GM19395 (cell line): Measurements from ENCODE around the gene DENND1B.
A peak's percentile ranks its signal among the peaks of the same experiment; 100 is the strongest.

Source experiments
- ATAC-seq: cut with Tn5 transposase; IDR thresholded peaks from one replicate; pipeline ENCODE4 v1.9.1; 2021; ENCODE audit warnings: mild to moderate bottlenecking, moderate library complexity; ENCODE audit not compliant: unreplicated experiment

DENND1B gene, protein sequence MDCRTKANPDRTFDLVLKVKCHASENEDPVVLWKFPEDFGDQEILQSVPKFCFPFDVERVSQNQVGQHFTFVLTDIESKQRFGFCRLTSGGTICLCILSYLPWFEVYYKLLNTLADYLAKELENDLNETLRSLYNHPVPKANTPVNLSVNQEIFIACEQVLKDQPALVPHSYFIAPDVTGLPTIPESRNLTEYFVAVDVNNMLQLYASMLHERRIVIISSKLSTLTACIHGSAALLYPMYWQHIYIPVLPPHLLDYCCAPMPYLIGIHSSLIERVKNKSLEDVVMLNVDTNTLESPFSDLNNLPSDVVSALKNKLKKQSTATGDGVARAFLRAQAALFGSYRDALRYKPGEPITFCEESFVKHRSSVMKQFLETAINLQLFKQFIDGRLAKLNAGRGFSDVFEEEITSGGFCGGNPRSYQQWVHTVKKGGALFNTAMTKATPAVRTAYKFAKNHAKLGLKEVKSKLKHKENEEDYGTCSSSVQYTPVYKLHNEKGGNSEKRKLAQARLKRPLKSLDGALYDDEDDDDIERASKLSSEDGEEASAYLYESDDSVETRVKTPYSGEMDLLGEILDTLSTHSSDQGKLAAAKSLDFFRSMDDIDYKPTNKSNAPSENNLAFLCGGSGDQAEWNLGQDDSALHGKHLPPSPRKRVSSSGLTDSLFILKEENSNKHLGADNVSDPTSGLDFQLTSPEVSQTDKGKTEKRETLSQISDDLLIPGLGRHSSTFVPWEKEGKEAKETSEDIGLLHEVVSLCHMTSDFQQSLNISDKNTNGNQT

DNA sequence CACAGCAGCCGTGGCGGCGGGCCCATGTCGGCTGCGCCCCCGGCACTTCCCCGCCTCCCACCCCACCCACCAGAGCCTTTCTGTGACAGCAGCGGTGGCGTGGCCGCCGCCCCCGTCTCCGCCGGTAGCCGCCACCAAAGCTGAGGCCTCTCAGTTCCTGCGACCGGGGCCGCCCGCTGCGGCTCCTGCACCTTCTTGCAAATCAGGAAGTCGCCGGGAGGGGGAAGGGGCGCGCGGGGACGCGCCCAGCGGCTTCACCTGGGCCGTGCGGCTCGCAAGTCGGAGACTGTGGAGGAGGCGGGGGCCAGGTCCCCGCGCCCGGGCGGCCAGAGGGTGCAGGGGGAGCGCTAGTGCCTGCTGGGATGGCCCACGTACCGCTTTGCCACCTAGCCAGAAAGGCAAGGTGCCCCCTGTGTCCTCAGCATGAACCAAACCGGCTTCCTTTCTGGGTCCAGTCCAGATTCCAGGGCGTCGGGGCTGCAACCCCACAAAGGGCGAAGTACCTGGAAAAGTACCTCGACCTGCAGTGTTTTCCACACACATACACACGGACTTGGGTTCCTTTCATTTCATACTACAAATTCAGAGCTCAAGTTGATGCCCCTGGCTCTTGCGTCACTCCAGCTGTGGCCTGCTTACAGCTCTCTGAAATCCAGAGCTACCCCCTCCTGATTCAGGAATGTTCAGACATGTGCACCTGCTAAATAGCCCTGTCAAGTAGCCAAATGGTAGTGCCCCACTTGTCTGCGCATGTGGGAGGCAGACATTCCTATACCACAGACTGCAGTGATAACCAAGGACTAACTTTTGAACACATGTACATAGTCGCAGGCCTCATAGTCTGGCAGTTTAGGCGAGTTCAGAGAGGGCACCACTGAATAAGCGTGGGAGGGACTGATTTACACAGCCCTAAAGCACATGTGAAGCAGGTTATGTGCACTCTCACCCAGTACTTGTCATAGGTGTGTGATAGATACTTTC is at the start of gene DENND1B:
TSS of gene DENND1B (minus strand) at position 199 of the 981 bp plus-strand sequence. CDS start 325 bp downstream, outside the sequence.
- peak; percentile 68 for ATAC-seq

GRCh38 chr1:197814306-197814705 is 39.0 kb upstream of the DENND1B start:
- ATAC-seq: no peak

DNA sequence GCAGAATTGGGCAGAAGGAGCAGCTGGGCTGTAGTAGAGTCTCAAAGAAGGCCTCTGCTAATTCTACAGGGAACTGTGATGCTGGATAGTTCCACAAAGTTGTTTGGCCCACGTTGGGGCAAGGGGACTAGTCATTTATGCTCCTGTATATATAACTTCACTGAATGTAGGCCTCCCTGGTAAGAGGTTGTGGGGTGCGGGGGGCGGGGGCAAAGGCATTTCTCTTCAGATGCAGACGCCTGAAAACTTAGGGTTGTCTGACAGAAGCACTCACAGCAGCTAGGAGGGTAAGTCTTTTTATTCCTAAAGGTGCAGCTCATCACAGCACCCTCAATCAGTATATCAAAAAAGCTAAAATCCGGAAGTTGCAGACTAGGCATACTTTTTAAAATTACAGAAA is 38.5 kb upstream of the DENND1B start:
- ATAC-seq: no peak

DNA sequence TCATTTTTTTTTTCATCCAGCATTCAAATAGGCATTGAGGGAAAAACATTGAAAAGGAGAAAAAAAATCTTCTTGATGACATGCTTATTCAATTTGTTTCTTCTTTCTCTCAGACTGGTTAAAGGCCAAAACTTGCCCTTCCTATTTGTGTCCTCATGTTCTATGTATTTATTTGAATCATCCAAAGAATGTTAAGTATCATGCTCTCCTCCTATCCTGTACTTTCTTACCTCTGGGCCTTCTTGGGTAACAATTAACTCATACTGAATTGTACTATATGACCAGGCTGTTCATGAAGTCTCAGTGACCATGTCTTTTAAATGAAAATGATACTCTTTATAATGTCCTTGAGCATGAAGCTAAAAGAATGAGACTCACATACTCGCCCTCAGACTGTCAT is 36.5 kb upstream of the DENND1B start:
- no peak for ATAC-seq

DNA sequence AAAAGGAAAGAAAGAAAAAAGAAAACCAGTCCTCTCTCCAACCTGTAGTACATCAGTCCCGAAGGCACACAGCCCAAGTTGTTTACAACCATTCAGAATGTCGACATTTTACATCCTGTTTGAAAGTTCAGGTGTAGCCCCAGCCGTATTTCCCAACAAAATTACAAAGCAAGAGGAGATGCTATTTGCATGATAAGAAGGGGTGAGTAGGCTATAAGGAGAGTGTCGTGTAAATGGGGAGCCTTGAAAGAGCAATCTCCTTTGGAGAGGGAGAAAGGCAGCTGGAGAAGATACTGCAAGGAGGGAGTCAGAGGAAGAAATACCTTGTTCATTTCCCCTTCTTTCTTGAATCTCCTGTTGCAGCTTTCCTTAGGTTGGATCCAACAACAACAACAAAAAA is 35.5 kb upstream of the DENND1B start:
- no peak for ATAC-seq

DNA sequence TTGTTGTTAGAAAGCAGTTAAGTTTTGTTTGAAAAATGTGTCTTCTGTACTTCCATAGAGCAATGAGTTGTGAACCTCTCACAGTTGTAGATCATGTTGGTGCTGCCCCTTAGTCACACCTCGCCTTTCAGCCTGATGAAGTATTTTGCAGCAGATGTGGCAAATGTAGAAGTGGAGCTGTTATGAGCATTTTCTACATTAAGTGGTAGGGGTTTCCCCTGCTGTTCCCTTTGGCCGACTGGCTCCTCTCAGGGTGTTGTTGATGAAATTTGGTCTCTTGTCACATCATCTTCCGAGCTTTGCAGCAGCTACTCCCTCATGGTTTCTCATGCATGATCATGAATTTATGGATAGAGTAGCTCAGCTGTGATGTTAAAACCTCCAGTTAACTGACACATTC is 33.6 kb upstream of the DENND1B start:
- no peak for ATAC-seq

GRCh38 chr1:197807739-197808453 is 32.6 kb upstream of the DENND1B start:
- ATAC-seq: no peak

- ATAC-seq: peak; percentile 65
These were observed 31.9 kb upstream of the DENND1B start for GRCh38 chr1:197807216-197807615.

GRCh38 chr1:197806718-197807117 is 31.4 kb upstream of the DENND1B start:
- peak; percentile 25 for ATAC-seq

DNA sequence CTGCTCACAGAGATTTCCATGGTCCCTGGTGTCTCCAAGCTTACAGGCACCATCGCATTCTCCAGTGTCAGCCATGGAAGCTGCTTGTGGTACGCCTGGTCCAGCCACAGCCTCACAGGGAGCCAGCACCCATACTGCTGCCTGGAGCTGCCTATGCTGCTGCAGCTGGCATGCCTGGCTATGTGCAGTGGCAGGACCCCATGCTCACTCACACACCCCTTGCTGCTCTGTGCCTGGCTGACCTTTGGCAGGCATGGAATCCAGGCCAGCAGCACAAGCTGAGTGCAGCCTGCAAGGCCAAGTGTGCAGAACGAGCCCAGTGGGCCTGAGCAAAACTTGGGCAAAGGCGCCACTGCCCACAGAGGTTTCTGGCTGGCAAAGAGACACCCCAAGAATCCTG is 26.4 kb upstream of the DENND1B start:
- no peak for ATAC-seq

DNA sequence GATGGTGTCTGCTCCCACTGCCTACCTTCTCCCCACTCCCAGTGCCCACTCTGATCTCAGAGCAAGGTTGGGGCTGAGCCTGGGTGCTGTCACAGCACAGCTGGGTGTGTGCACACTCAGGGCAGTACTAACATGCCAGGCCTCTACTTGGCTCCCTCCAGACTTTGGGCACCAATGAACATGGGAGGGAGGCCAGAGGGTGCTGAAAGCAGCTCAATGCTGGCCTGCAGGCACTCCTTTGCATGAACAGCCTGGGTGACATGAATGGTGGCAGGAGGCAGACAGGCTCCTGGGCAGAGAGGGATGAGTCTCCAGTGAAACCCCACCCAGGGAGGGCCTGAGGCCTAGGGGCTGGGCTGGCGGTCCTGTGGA is 25.8 kb upstream of the DENND1B start:
- ATAC-seq: no peak

DNA sequence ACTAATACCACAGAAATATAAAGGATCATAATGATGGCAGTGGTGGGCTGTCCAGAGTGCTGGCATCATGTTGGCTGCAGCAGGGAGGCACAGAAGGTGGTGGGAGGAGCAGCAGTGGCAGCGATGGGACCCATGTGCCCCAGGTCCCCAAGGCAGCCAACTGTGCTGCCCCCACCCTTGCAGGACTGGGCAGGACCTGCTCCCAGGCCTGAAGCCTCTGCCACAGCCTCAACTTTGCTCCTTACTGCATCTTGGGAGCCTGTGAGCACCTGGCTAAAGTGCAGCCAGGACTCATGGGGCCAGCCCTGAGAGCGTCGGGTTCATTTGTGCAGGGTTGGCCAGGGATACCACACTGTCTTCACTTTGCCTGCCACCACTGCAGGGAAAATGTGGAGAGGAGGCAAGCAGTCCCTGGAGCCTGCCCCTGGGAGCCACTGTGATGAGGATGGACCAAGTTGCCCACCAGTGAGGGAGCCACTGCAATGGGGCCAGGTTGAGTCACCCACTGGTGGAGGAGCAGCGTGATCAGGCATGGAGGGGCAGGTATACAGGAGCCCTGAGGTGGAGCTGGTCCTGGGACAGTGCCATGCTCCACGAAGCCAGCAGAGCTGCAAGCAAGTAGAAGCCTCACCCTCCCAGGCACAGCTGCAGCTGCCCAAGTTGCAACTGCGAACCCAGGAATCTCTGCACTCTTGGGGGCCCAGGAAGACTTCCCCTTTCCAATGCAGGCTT is 25.3 kb upstream of the DENND1B start:
- ATAC-seq: no peak

- ATAC-seq: no peak
These were observed 24.0 kb upstream of the DENND1B start for GRCh38 chr1:197799271-197799670.

- ATAC-seq: no peak
These were observed 23.2 kb upstream of the DENND1B start for GRCh38 chr1:197798492-197798891.

DNA sequence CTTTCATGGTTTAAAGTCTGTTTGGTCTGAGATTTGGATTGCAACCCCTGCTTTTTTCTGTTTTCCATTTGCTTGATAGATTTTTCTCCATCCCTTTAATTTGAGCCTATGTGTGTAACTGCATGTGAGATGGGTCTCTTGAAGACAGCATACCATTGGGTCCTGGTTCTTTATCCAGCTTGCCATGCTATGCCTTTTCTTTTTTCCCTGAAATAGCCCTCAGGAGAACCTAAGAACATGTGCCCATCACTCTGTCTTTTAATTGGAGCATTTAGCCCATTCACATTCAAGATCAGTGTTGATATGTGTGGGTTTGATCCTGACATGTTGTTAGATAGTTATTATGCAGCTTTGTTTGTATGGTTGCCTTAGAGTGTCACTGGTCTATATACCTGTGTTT is 21.7 kb upstream of the DENND1B start:
- ATAC-seq: no peak

GRCh38 chr1:197788741-197789739 is 13.8 kb upstream of the DENND1B start:
- ATAC-seq: no peak

- no peak for ATAC-seq
These were observed 12.6 kb upstream of the DENND1B start for GRCh38 chr1:197787623-197788536.
